ENCODE results near the gene KRT74. TPM values are rescaled to one million over a fixed set of nuclear protein-coding genes. Genes with fewer than 3 reads are reported as not detected.

Gene KRT74
- total and polyA plus RNA-seq, 12 donors = 0.62 TPM; not detected in 11

DNA sequence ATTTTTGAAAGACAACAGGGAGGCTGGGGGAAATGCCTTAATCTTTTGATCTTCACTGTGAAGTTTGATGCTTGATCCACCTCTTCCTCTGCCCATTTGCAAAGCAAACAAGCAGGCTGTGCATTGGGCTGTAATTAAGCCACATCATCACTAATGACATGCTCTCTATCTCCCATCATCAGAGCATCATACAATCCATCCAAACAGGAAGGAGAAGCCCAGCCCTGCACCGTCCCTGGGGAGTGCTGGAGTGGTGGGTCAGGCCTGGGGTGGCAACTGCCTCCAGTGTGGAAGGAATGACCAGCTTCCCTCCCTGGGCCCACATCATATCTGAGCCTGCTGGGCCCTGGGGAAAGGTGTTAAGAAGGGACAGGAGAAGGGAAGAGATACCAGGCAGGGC lies 6.9 kb upstream of the KRT74 start:
- Histone ChIP-seq H3K27ac (no peak overlapping the region), H3K4me3 (no peak overlapping the region), H3K4me1 (no peaks in the 10 kb centered on the region), H3K9me3 (no peaks in the 10 kb centered on the region), H3K36me3 (no peaks in the 10 kb centered on the region), H3K27me3 (peaks cover 0 to 14% (median 6%) of the 10 kb centered on the region in 7 donors)
- intact Hi-C loops (cut with DNase I) = loop anchor here in 9 of 10 donors (5.0 to 10.0 kb wide), 8 partner anchors 208 to 423 kb away; no protein-coding TSS in a partner anchor
- 69 to 70% methylated on average over 1 of the region's 1 CpG for WGBS, 2 donors
- TF ChIP-seq, protein P1, sequence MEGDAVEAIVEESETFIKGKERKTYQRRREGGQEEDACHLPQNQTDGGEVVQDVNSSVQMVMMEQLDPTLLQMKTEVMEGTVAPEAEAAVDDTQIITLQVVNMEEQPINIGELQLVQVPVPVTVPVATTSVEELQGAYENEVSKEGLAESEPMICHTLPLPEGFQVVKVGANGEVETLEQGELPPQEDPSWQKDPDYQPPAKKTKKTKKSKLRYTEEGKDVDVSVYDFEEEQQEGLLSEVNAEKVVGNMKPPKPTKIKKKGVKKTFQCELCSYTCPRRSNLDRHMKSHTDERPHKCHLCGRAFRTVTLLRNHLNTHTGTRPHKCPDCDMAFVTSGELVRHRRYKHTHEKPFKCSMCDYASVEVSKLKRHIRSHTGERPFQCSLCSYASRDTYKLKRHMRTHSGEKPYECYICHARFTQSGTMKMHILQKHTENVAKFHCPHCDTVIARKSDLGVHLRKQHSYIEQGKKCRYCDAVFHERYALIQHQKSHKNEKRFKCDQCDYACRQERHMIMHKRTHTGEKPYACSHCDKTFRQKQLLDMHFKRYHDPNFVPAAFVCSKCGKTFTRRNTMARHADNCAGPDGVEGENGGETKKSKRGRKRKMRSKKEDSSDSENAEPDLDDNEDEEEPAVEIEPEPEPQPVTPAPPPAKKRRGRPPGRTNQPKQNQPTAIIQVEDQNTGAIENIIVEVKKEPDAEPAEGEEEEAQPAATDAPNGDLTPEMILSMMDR (IDR thresholded peaks at IDR 0.05) = no peak
- DNase-seq (no peak), ATAC-seq (no peak)

- no peak overlapping the region for H3K27ac ChIP-seq
- H3K36me3 ChIP-seq = no peaks in the 10 kb centered on the region
- H3K4me1 ChIP-seq = no peaks in the 10 kb centered on the region
- DNase-seq (no peak), ATAC-seq (no peak)
- intact Hi-C loops (cut with DNase I) = loop anchor here in 9 of 10 donors (5.0 to 10.0 kb wide), 10 partner anchors 207 to 427 kb away; no protein-coding TSS in a partner anchor
- no peak overlapping the region for H3K4me3 ChIP-seq
- H3K27me3 ChIP-seq = peaks cover 0 to 20% (median 8%) of the 10 kb centered on the region in 7 donors
- WGBS, 2 donors = 79% methylated on average over 10 of the region's 10 CpGs
- TF ChIP-seq, protein P1 (IDR thresholded peaks at IDR 0.05) = no peak
- no peaks in the 10 kb centered on the region for H3K9me3 ChIP-seq
Measured at GRCh38 chr12:52579468-52580465, 6.1 kb upstream of the KRT74 start.

GRCh38 chr12:52578469-52578868 lies 4.8 kb upstream of the KRT74 start:
- H3K27ac ChIP-seq = no peak overlapping the region
- TF ChIP-seq, protein P1 (IDR thresholded peaks at IDR 0.05) = no peak
- H3K9me3 ChIP-seq = no peaks in the 10 kb centered on the region
- no peaks in the 10 kb centered on the region for H3K4me1 ChIP-seq
- H3K27me3 ChIP-seq = peaks cover 0 to 23% (median 8%) of the 10 kb centered on the region in 7 donors
- intact Hi-C loops (cut with DNase I) = loop anchor here in 2 of 10 donors (5.0 to 10.0 kb wide), 2 partner anchors 406 to 426 kb away; no protein-coding TSS in a partner anchor
- DNase-seq = no peak
- no peaks in the 10 kb centered on the region for H3K36me3 ChIP-seq
- no peak overlapping the region for H3K4me3 ChIP-seq
- 82 to 93% methylated on average over 3 of the region's 3 CpGs for WGBS, 2 donors
- no peak for ATAC-seq

- DNase-seq = no peak
- 88 to 92% methylated on average over 8 of the region's 8 CpGs for WGBS, 2 donors
Measured at GRCh38 chr12:52577316-52577715, 3.7 kb upstream of the KRT74 start.

More at GRCh38 chr12:52577316-52577715, 3.7 kb upstream of the KRT74 start:
- TF ChIP-seq, protein P1 (IDR thresholded peaks at IDR 0.05) = no peak
- no peak overlapping the region for H3K27ac ChIP-seq
- no peaks in the 10 kb centered on the region for H3K9me3 ChIP-seq
- H3K27me3 ChIP-seq = peaks cover 0 to 30% (median 8%) of the 10 kb centered on the region in 7 donors
- intact Hi-C loops (cut with DNase I) = loop anchor here in 2 of 10 donors (5.0 to 10.0 kb wide), 2 partner anchors 407 to 425 kb away; no protein-coding TSS in a partner anchor
- H3K4me1 ChIP-seq = no peaks in the 10 kb centered on the region
- ATAC-seq = no peak
- no peaks in the 10 kb centered on the region for H3K36me3 ChIP-seq
- H3K4me3 ChIP-seq = no peak overlapping the region

Data from heart right ventricle (tissue), 16 donors.